ENCODE results near the gene PIMREG. TPM values are rescaled to one million over a fixed set of nuclear protein-coding genes. Genes with fewer than 3 reads are reported as not detected.

Gene PIMREG
- total RNA-seq, 1 donor from 2014 or later = 0.40 TPM

DNA sequence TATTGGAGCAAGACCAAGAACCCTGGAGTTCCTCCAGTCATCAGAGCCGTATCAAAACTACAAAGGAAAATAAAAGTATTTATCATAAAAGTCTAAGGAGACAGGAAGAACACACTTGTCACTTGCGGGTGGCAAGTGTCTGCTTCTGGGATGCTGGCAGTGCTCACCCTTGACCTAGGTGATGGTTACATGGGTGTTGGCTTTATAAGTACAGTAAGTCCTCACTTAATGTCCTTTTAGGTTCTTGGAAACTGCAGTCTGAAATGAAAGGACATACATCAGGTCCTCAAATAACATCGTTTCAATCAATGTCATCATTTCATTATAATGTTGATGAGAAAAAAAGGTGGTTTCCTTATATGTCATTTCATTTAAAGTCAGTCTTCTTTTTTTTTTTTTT, 6.3 kb upstream of the PIMREG start:
- no peak for DNase-seq (ENCODE audit: low read depth)

DNA sequence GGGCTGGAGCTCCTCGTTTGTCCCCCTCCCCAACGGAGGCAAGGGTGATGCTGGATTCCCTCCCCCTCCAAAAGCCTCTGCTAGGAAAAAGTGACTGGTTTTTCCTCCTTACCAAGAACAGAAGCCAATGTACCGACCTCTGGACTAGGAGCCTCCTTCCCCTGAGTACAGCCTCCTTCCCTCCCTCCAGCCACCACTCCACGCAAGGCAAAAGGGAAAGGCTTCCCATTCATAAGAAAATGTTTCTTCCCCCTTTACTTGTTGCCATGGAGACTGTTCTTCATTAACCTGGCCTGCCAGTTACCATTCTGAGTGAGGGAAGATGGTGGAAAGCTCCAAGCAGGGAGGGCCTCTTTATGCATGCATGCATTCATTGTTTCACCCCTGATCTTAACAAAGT, 4.3 kb upstream of the PIMREG start:
- peak; percentile 96 for DNase-seq (ENCODE audit: low read depth)

DNA sequence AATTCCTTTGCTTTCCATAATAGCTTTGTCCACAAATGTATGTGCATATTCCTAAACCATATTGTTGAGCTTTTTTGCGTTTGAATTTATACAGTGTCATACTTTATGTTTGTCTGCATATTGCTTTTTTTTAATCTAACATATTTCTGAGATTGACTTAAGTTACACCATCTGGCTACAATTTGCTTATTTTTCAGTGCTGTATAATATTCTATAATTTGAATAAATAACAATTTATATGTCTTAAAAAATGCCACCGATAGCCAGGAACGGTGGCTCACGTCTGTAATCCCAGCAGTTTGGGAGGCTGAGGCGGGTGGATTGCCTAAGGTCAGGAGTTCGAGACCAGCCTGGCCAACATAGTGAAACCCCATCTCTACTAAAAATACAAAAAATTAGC, 1.5 kb upstream of the PIMREG start:
- no peak for DNase-seq (ENCODE audit: low read depth)

DNA sequence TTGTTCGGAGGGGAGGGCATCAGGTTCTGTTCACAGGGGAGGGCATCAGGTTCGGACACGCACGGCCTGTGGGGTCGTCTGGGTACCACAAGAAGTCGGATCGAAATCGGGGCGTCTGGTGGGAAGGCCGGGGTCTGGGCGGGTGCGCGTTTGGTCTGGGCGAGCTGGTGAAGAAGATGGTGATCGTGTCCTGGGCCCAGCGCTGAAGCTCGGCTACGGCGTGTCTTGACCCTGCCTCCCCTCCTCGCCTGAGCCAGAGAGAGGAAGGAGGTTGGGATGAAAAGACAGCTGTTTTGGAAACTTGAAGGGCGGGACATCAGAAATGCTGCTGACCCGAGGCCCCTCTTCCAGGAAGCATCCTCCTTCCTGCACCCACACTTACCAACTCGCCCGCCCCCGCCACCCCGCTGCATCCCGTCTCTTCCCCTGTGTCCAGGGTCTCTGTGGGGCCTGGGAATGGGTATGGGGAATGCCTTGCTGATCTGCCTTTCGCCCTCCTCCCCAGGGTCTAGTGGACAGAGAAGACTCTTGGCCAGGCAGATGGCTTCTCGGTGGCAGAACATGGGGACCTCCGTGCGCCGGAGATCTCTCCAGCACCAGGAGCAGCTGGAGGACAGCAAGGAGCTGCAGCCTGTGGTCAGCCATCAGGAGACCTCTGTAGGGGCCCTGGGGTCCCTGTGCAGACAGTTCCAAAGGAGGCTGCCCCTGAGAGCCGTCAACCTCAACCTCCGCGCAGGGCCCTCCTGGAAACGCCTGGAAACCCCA, 498 bp downstream of the PIMREG start:
- no peak for DNase-seq (ENCODE audit: low read depth)

DNA sequence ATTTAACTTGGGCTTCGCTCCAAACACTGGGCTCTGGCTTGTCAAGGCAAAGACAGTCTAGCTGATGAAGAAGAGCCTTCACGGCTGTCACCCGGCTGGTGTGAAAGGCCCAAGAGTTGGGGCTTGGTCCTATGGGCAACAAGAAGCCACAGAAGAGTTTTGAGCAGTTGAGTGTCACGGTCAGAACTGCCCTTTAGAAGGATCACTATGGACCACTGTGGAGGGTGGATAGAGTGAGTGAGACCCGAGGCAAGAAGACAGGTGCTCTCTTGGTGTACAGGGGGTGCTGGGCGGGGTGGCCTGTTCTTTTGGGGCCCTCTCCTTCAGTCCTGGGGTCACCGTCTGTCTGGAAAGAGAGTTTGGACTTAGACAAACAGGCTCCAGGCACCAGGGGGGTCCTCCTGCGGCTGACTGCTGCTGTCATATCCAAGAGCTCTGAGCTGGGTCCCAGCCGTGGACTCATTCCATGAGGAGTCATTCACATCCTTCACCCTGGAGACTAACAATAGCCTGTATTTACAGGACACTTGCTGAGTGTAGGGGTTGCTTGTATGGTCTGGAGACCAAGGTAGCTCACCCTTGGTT, 2.4 kb downstream of the PIMREG start:
- no peak for DNase-seq (ENCODE audit: low read depth)

DNA sequence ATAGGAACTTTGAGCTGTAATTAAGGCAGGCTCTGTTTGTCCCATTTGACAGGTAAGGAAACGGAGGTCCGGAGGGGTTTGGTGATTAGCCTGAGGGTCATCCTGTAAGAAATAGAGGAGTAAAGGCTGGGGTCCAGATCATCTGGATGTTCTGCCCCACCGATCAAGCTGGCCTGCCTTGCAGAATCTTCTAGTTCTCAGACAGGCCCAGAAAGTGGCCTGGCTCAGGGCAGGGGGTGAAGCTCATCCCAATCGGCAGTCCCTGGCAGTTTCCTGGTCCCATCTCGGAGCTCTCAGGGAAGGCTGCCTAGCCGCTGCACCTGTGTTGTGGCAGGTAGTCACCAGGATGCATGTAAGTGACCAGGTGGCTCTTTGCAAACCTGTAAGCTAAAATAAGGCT, 4.2 kb downstream of the PIMREG start:
- DNase-seq (ENCODE audit: low read depth) = no peak

DNA sequence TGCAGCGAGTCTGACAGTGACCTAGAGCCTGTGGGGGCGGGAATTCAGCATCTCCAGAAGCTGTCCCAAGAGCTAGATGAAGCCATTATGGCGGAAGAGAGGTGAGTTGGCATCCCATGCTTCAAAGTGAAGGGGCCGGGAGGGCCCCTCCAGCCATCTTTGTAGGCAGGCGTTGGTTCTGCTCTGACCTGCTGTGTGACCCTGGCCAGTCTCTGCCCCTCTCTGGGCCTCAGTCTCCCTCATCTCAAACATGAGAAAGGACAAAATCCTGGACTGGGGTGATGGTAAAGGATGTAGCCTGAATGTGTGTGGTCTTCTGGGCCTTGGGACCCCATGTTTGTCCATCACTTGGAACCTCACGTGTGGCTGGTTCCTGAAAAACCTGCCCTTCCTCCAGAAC, 5.1 kb downstream of the PIMREG start:
- DNase-seq (ENCODE audit: low read depth) = no peak

DNA sequence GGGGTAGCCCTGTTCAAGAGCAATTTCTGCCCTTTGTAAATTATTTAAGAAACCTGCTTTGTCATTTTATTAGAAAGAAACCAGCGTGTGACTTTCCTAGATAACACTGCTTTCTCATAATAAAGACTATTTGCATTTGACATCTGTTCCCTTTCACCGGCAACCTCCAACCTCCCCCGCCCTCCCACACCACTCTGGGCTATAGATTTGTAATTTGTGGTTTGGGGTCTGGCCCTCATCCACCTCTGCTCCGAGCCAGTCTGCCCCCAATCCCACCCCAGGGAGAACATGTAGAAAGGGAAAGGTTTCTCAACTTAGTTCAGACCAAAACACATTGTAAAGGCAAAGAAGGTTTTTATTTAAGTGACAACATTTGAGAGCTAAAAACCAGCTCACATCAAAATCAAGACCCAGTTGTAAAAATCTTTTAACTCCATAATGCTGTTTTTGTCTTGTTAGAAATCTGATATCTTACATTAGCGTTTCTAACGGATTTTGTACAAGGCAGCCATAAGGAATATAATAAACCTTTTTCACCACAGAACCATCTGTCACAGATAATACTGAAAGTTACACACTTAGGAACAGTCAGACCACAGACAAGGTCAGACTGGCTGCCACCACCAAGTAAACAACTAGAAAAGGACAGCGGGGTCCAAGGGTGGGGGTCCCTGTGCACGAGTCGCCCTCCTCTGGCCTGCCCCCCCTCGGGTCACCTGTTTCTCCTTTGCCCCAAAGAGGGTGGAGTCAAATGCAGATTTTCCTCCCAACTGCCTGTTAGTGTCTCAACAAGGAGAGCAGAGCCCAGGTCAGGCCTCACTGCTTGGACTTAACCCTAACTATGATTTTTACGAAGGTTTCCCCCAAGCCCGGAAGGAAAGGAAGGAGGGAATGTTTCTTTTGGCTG, 6.9 kb downstream of the PIMREG start:
- no peak for DNase-seq (ENCODE audit: low read depth)

DNA sequence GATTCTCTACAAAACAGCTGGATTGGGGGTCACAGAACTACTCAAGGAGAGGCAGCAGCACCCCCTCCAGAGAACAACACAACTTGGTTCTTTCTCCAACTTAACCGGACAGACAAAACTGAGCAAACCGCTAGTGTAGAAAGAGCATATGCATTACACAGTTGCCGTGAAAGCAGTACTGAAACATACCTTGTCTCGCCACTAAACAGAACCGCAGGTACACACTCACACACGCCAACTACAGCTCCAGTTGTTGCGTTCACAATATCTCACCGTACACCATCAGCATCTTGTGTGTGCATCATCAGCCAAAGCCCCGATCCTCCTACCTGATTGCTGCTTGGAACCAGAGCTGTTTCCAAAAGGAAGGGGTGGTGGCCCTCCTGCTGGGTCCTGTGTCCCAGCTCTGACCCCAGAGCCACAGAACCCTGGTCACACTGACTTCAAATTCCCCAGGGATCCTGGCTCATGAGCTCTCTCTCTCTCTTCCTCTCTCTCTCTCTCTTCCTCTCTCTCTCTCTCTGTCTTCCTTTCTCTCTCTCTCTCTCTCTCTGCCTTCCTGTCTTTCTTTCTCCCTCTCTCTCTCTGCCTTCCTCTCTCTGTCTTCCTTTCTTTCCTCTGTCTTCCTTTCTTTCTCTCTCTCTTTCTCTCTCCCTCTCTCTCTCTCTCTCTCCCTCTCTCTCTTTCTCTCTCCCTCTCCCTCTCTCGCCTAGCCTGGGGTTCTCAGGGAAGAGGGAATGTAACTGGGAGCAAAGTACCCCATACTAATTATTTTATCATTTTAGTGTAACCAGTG, 8.4 kb downstream of the PIMREG start:
- no peak for DNase-seq (ENCODE audit: low read depth)

DNA sequence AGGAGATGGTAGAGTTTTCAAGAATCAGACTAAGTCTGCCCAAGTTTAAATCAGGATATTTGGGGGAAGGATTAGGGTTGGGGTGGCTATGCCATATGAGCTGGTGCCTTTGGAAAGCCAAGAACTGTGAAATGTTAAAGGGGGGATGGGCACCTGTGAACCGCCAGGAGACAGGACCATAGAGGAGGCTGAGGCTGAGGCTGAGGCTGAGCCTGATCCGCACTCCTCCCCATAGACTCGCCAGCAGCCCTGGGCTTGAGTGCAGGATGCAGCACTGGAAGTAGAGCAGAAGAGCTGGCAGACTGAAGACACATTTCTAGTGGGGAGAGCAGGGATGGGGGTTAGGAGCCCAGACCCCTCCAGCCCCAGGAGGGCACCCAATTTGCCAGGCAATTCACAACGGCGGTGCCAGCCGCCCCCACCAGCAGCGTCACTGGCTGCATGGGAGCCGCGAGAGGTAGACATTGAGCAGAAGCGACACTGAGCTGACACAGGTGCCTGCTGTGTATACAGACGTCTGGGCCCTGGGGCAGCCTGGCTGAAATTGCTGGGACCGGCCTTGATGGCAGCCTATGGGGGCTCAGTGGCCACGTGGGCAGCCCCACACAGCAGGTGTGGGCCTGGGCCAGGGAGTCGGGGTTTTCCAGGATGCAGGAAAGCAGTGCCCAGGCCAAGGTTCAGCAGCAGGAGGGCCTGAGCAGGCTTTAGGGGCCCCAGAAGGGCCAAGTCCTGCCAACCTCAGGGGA, 9.2 kb downstream of the PIMREG start:
- DNase-seq (ENCODE audit: low read depth) = no peak

DNA sequence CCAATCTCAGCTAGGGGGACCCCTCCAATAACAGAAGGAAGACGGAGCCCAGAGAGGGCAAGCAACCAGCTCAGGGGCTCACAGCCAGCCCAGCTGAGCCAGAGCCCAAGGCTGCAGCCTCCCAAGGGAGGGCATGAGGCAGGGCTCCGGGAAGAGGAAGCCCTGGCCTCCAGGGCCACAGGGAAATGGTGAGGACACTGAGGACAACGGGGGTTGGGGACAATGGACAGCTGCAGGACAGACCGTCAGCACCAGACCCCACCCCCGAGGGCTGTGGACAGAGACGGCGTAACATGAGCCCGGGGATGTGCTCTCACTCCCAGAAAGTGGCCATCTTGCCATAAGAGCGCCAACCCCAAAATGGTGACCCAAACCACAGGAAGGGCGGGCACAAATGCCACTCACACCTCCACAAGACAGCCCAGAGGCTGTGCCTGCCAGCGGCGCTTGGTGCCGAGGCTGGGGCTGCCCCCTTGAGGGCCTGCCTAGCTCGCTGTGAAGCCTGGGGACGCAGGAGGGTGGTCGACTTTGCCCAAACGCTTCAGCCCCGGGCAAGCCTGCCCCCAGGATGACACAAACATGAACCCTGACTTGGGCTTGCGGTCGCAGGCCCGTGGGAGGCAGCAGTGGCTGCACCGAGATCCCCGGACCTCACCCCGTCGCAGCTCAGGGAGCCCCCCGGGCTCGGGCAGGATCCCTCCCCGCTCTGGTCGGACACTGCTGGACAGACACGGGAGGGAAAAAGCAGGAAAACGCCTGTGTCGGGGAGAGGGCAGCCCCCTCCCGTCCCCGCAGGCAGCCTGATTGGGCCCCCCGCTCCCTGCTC, 10.5 kb downstream of the PIMREG start:
- no peak for DNase-seq (ENCODE audit: low read depth)

DNA sequence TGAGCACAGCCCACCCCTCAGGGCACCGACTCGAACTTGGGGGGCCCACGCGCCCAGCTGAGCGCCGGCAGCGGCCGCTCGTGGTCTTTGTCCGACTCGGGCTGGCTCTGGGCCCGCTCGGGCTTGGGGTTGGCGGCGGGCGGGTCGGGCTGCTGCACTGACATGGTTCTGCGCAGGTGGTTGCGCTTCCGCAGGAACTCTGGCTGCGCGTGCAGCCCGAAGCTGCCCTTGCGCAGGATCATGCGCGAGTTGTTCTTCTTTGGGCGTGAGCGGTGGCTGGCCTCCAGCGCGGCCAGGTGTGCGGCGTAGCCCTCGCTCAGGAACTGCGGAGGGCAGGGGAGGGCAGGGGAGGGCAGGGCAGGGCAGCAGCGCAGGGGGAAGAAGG, 11.1 kb downstream of the PIMREG start:
- no peak for DNase-seq (ENCODE audit: low read depth)

DNA sequence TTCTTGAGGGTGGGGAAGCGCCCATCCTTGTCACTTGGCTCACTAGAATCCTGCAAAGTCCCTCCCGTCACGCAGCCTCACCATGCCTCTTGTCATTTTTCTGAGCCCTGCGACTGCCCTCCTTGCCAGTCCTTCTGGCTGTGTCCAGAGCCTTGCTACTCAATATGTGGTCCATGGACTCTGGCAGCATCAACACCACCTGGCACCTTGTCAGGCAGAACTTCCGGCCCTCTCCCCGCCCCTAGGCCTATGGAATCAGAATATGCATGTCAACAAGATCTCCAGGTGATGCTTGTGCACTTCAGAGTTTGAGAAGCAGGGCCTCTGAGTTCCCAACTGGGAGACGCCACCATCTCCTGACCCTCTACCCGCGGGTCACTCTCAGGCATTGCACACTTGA, 12.1 kb downstream of the PIMREG start:
- DNase-seq (ENCODE audit: low read depth) = no peak

DNA sequence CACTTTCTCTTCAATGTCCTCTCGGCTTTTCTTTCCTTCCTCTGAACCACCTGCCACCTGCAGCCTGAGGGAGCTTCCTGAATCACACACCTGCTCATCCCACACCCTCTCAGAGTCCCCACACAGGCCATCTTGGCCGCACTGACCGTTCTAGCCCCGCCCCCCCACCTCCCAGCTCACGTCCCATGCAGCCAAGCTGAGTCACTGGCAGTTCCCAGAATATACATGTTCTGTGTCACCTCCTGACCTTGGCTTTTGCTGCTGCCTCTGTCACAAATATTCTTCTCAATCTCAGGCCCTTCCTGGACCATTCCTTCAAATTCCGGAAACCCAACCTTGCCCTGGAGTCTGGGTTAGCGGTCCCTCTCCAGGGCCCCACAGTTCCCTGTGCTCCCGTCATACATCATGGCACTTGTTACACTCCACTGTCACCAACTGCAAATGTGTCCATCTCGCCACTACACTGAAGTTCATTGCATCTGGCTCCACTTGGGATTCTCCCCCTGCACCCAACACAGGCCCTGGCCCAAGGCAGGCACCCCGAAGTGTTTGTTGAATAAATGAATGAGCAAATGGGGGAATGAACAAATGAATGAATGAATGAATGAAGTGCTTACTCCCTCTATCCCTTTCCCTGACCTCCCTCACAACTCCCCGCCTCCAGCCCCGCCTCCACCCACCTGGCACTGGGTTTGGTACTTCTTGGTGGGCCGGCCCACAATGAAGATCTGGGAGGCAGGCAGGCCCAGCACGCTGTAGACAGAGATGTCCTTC, 12.8 kb downstream of the PIMREG start:
- DNase-seq (ENCODE audit: low read depth) = peak; percentile 78

DNA sequence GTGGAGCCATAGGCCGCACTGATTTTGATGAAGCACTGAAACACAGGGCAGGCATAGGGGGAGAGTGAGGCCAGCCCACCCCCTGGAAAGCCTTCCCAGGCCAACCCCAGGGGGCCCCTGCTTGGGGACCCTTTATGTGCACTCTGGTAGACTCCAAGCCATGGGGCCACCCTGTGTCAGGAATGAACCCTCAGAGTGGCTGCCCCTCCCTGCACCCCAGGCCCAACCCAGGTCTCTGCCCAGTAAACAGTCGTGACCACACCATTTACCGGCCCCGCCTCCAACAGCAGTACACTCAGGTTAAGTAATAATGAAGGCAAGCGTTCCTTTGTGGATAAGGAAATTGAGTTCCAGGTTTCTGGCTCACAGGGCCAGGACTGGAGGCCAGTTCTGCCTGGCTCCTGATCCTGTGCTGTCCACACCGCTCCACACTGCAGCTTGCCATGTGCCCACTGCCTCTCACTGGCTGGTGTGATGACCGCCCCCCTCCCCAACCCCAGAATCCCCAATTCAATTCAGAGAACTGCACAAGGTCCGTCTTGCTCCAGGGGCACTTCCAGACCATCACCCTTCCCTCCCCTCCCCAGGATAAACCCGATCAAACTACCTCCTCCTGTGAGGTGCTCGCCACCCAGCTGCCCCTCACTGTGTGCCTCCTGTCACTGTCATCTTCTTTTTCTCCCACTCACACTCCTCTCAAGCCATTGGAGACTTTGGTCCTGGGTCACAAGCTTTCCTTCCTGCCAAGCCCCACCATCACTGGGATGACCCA, 13.6 kb downstream of the PIMREG start:
- peak; percentile 64 for DNase-seq (ENCODE audit: low read depth)

DNA sequence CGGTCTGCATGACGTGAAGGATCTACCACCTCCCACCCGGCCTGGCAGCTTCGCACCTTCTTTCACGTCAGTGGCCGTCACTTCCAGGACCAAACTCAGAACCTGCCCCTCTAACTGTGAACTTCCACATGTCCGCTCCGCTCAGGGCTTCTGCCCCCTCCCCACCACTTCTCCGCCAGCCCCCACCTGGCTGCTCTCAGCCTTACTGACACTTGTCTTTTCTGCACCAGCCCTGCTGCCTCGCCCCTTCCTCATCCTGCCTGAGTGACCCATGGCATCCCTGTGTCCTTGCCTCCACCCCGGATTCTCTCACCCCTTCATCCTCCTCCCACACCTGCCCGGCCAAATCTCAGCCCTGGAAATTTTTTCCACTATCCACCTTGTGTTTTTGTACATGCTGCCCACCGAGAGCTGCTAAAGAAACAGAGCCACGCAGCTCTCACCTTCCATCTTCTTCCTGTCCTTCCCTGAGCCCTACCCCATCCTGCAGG, 14.2 kb downstream of the PIMREG start:
- DNase-seq (ENCODE audit: low read depth) = no peak

DNA sequence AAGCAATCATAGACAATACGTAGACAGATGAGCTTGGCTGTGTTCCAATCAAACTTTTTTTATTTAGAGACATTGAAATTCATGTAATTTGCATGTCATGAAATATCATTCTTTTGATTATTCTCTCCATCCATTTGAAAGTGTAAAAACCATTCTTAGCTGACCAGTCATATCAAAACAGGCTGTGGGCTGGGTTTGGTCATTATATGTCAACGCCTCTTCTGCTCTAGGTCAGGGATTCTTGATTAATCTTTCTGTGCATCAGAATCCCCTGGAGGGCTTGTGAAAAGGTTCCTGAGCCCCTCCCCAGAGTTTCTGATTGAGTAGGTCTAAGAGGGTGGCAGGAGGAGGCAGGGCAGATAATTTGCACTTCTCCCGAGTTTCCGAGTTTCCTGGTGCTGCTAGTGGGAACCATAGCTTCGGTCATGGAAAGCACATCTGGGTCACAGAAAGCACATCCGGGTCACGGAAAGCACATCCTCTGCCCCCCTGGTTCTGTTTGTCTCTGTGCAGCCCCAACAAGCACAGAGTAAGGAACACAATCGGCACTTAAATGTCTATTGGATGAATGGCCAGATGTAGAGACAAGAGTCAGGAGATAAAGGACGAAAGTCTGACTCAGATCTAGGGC, 16.4 kb downstream of the PIMREG start:
- DNase-seq (ENCODE audit: low read depth) = no peak

DNA sequence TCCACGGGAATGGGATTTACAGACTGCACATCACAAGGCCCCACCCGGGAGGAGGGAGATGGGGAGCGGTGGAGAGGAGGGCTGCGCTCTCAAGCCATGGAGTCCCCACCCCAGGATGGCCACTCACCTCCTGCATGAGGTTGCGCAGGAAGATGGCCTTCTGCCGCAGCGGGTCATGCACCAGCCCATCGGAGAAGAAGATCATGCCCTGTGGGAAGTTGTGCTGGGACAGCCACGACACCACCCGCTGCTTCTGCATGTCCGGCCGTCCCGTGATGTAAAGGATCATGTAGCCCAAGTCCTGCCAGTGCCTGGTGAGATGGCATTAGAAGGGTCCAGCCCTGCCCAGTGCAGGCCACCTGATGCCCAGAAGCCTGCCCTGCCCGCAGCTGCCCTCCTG, 17.0 kb downstream of the PIMREG start:
- no peak for DNase-seq (ENCODE audit: low read depth)
